HFFc6 (cell line): ENCODE results near the gene MAD1L1. TPM values are rescaled to one million over a fixed set of nuclear protein-coding genes. Genes with fewer than 3 reads are reported as not detected.

Source experiments
- DNase-seq: peaks from one replicate; pipeline ENCODE4 v3.0.0-alpha.2; 2018
- H3K27ac Mint-ChIP-seq: 2 replicates; pipeline ENCODE4 v1.8.0; 2020; ENCODE audit warnings: mild to moderate bottlenecking, mixed read lengths
- H3K27me3 Mint-ChIP-seq: 2 replicates; pipeline ENCODE4 v1.8.0; 2021; ENCODE audit warnings: mild to moderate bottlenecking, moderate library complexity, mixed read lengths; ENCODE audit not compliant: insufficient read depth
- H3K36me3 Mint-ChIP-seq: 2 replicates; pipeline ENCODE4 v1.8.0; 2021; ENCODE audit warnings: low read depth, mixed read lengths
- H3K4me1 Mint-ChIP-seq: 2 replicates; pipeline ENCODE4 v1.8.0; 2020; ENCODE audit warnings: low read depth, mixed read lengths
- H3K4me3 Mint-ChIP-seq: 2 replicates; pipeline ENCODE4 v1.8.0; 2020; ENCODE audit warnings: mild to moderate bottlenecking, moderate library complexity, mixed read lengths
- H3K9me3 Mint-ChIP-seq: 2 replicates; pipeline ENCODE4 v1.8.0; 2020; ENCODE audit warnings: mild to moderate bottlenecking, mixed read lengths
- CTCF ChIP-seq: fragments of 200-600 bp; sonication (generic); IDR thresholded peaks from 2 replicates; pipeline ENCODE4 v1.5.0; 2021; ENCODE audit warnings: antibody characterized with exemption, mild to moderate bottlenecking
- total RNA-seq, 6 experiments: library from RNA; stranded (reverse); fragmentation: NEBNext Ultra II Directional; extraction: Animal tissue kit (Norgen Biotek cat#: 25700); gene quantifications; 2 replicates in 1 of 6; 3 replicates in 5 of 6; pipeline ENCODE4 v1.2.3, GENCODE V29; 2021

Gene MAD1L1
- total RNA-seq, 6 experiments from 2014 or later, result 34.6 to 44.8 (median 40.2) TPM

DNA sequence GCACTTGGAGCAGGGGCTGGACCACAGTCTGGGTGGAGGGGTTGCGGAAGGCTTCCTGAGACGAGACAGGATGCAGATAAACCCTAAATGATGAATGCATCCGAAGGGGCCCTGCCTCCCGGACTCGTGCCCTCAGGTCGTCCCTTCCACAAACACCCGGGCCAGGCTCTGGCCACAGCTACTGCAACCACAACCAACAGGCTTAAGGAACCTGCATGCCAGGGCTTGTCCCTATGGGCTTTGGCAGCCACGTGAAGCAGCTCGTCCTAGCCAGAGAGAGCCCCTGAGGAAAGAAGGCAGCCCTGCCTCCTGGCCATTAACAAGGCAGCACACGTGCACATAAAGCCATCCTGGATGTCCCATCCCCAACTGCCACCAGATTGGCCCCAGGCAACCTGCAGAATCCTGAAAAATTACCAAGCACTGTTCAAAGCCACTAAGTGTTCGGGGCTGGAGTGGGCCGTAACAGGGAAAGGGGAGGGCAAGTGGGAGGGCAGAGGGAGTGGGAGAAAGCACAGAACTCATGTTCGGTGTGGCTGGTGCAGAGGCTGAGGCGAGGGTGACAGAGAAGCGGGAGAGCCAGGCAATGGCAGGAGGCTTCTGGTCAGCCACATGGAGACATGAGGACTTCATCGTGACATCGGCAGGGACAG, 62.7 kb downstream of the MAD1L1 start:
- Mint-ChIP-seq H3K4me3 (no peak overlapping the region), H3K9me3 (peaks cover 4% of the 10 kb centered on the region; the same call in 1 of the 2 replicates), H3K27me3 (no peaks in the 10 kb centered on the region; the same call in none of the 2 replicates), H3K27ac (no peak overlapping the region), H3K4me1 (peaks cover 35% of the 10 kb centered on the region), H3K36me3 (peaks cover 28% of the 10 kb centered on the region)
- TF ChIP-seq CTCF, result no peak
- no peak for DNase-seq

GRCh38 chr7:2168615-2169311, 64.0 kb downstream of the MAD1L1 start:
- DNase-seq, result no peak
- Mint-ChIP-seq H3K4me3 (no peak overlapping the region), H3K9me3 (no peaks in the 10 kb centered on the region), H3K27ac (no peak overlapping the region), H3K36me3 (peaks cover 16% of the 10 kb centered on the region; the same call in 1 of the 2 replicates), H3K27me3 (no peaks in the 10 kb centered on the region; the same call in none of the 2 replicates), H3K4me1 (peaks cover 24% of the 10 kb centered on the region)
- TF ChIP-seq CTCF, result no peak

DNA sequence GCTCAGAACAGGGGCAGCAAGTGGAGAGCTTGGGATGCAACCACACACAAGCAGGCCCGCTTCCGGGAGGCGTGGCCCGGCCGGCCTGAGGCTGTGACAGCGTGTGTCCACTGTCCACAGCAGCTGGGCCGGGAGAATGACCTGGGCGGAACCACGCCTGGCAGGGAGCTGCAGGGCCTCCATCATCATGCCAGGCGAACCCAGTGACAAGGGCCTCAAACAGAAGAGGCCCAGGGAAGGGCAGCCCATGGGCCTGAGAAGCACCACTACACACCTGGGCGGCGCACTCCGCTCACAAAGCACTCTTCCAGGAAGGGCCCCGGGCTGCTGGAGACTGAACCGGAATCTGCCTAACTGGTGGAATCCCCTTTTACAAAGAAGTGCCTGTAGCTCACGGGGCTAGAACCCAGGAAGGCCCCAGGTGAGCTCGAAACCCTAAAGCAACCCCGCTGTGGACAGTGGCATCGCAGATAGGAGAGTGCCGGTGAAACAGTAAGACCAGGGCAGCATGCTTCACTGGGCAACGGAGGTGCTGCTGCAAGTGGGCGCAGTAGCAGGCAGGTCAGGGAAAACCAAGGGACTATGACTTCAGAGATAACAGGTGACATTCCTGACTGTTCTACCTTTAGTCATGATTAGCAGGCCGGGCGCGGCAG, 66.0 kb downstream of the MAD1L1 start:
- no peak for TF ChIP-seq CTCF
- DNase-seq, result no peak
- H3K9me3 Mint-ChIP-seq, result no peaks in the 10 kb centered on the region
- no peaks in the 10 kb centered on the region; the same call in none of the 2 replicates for H3K27me3 Mint-ChIP-seq
- H3K27ac Mint-ChIP-seq, result no peak overlapping the region
- H3K4me3 Mint-ChIP-seq, result no peak overlapping the region
- H3K36me3 Mint-ChIP-seq, result peaks cover 16% of the 10 kb centered on the region; the same call in 1 of the 2 replicates
- peaks cover 29% of the 10 kb centered on the region for H3K4me1 Mint-ChIP-seq

DNA sequence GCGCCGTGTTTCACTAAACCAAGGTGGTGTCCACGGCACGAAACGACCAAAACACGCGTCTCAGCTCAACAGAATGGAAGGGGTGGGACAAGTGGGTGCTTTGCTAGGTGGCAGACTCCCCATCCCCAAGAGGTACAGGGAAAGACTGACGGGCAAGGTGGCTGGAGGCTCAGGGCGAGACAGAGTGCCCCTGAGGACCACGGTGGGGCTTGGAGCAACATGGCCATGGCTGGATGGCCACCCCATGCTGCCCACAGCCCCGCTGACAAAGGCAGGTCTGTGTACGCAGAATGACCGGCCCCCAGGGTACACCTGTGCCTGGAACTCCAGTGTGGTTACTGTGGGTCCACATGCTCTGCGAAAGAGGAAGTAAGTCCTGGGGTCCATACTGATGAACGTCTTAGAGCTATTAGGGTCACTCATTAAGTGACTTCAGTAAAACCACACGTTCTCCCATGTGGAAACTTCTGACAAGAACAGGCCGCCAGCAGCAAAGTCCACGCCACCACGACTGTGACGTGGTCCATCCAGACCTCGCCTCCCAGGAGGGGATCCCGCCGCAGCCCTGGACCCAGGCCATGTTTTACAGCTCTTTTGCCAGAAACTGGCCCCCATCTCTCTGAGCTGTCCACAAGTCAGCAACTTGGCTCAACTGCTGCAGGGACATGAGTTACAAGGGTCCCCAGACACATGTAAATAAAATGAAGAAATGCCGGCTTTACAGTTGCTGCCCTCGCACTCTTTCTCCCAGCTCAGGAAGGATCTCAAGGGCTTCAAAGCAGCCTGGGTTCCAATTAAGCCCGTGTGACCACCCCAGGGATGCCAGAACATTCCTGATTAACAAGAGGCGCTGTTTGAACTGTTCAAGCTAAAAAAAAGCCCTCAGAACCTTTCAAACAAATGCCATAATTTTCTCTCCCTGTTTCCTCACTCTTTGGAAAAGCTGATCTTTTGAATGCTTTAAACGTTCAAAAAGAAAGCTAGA, 66.8 kb downstream of the MAD1L1 start:
- Mint-ChIP-seq H3K9me3 (no peaks in the 10 kb centered on the region), H3K27ac (no peak overlapping the region), H3K4me3 (no peak overlapping the region), H3K36me3 (peaks cover 12% of the 10 kb centered on the region; the same call in 1 of the 2 replicates), H3K4me1 (peaks cover 29% of the 10 kb centered on the region), H3K27me3 (no peaks in the 10 kb centered on the region; the same call in none of the 2 replicates)
- no peak for TF ChIP-seq CTCF
- DNase-seq, result no peak

DNA sequence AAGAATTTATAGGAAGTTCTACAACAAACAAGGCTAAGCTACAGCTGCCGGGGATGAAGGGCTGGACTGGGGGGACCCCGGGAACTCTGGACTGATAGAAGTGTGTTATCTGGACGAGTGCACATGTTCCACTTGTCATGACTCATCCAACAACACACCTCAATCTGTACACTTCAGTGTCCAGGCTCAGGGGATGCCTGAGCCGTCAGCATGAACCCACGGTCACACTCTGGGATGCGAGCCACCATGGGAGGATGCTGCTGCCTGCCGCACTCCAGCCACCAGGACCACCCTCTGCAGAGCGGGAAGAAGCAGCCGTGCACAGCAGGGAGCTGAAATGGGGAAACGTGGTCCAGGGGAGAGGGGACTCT, 67.5 kb downstream of the MAD1L1 start:
- no peak for DNase-seq
- no peak for TF ChIP-seq CTCF
- no peak overlapping the region for H3K27ac Mint-ChIP-seq
- no peak overlapping the region for H3K4me3 Mint-ChIP-seq
- peaks cover 6% of the 10 kb centered on the region; the same call in 1 of the 2 replicates for H3K36me3 Mint-ChIP-seq
- H3K9me3 Mint-ChIP-seq, result no peaks in the 10 kb centered on the region
- H3K4me1 Mint-ChIP-seq, result peaks cover 24% of the 10 kb centered on the region
- H3K27me3 Mint-ChIP-seq, result no peaks in the 10 kb centered on the region; the same call in none of the 2 replicates
